WERI-Rb-1 (cell line): Measurements from ENCODE around the gene DPP10.
"Not testable (repeated sequence)": the region's sequence is repeated elsewhere in the genome, so short reads cannot be mapped to it uniquely, and the experiment has no call there.

ENCODE experiments used
- DNase-seq: peaks from one replicate; pipeline ENCODE4 v3.0.0-alpha.2; 2020
- H3K27ac ChIP-seq: fragments of 250-450 bp; sonication (Bioruptor Pico); 2 replicates; pipeline ENCODE4 v1.5.1; 2020; ENCODE audit warnings: mild to moderate bottlenecking, moderate library complexity
- H3K27me3 ChIP-seq: fragments of 250-450 bp; sonication (Bioruptor Pico); 2 replicates; pipeline ENCODE4 v1.5.1; 2021; ENCODE audit warnings: mild to moderate bottlenecking, low read depth, moderate library complexity; ENCODE audit not compliant: insufficient read depth, severe bottlenecking
- H3K36me3 ChIP-seq: fragments of 250-450 bp; sonication (Bioruptor Pico); 2 replicates; pipeline ENCODE4 v1.5.1; 2020; ENCODE audit warnings: mild to moderate bottlenecking, moderate library complexity
- H3K4me3 ChIP-seq: 2 replicates; pipeline ENCODE4 v1.5.1; 2011; ENCODE audit warnings: low read depth, mild to moderate bottlenecking, control low read depth, low read length
- H3K9me3 ChIP-seq: fragments of 250-450 bp; sonication (Bioruptor Pico); 2 replicates; pipeline ENCODE4 v1.5.1; 2021; ENCODE audit warnings: mild to moderate bottlenecking, moderate library complexity; ENCODE audit not compliant: severe bottlenecking
- CTCF ChIP-seq: IDR thresholded peaks from 2 replicates; pipeline ENCODE4 v1.5.1; 2011; ENCODE audit warnings: low read depth, mild to moderate bottlenecking, control low read depth, inconsistent platforms, low read length

DPP10 gene

DNA sequence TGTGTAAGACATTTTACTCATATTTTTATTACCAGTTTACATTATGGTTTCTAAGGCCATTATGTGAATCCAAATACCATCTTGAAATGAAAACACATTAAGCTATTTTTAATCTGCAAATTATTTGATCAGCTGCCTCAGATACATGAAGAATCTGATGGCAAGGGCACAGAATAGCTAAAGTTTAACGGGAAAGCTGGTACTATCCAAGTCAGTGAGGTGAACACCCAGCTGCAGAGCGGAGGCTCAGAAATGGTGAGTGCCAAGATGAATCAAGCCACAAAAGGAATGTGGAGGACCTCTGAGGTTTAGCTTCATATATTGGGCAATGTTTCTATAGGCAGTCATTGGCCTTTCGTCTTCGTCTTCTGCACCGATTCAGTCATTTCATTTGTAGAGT, 75.1 kb downstream of the DPP10 start:
- no peaks in the 10 kb centered on the region for H3K27me3 ChIP-seq
- H3K9me3 ChIP-seq: peaks cover 2% of the 10 kb centered on the region
- no peak for TF ChIP-seq CTCF
- no peak for DNase-seq
- no peak overlapping the region for H3K27ac ChIP-seq
- no peaks in the 10 kb centered on the region for H3K36me3 ChIP-seq
- H3K4me3 ChIP-seq: no peak overlapping the region

DNA sequence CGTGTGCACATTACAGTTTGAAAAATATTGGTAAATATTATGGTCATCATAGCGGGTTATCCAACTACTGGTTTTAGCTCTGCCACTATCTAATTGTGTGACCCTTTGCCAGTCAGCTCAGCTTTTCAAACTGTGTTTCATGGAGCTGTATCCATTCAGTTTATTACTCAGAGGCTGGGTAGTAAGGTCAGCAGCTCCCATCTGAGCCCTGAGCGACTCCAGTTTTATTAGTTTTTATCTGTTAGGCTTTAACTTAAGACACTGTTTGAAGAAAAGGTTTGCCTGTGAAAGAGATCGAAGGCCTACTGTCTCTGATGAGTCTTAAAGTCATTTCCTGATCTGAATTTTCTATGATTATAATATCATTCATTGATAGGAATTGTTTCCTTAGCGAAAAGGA, 76.3 kb downstream of the DPP10 start:
- Histone ChIP-seq H3K4me3 (no peak overlapping the region), H3K27ac (no peak overlapping the region), H3K27me3 (no peaks in the 10 kb centered on the region), H3K9me3 (peaks cover 3% of the 10 kb centered on the region), H3K36me3 (no peaks in the 10 kb centered on the region)
- TF ChIP-seq CTCF: no peak
- DNase-seq: no peak

- H3K9me3 ChIP-seq, H3K4me3 ChIP-seq, H3K36me3 ChIP-seq, DNase-seq, H3K27ac ChIP-seq, H3K27me3 ChIP-seq: not testable (repeated sequence)
These were observed 80.2 kb downstream of the DPP10 start for GRCh38 chr2:114522612-114523011.

- no peaks in the 10 kb centered on the region for H3K27me3 ChIP-seq
- H3K27ac ChIP-seq: no peak overlapping the region
- H3K9me3 ChIP-seq: peaks cover 3% of the 10 kb centered on the region
- no peak for TF ChIP-seq CTCF
- no peaks in the 10 kb centered on the region for H3K36me3 ChIP-seq
- no peak for DNase-seq
- H3K4me3 ChIP-seq: no peak overlapping the region
These were observed 83.5 kb downstream of the DPP10 start for GRCh38 chr2:114525955-114526354.

DNA sequence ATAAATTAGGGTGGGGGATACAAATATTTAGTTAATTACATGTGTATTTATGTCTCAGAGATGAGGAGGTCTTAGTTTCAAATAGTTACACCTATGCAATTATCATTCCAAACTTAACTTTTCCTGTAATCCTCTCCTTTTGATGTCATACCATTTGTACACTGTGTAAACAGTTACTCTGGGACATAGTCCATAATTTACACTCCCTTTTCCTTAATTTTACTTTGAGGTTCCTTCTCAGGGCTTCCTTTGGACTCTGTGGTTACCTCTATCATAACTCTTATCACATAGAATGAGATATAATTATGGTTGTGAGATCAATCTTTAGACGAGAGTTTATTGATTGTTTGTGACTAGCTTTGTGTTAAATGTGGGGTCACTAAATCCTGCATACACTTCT, 84.4 kb downstream of the DPP10 start:
- Histone ChIP-seq H3K9me3 (peaks cover 3% of the 10 kb centered on the region), H3K36me3 (no peaks in the 10 kb centered on the region), H3K4me3 (no peak overlapping the region), H3K27ac (no peak overlapping the region), H3K27me3 (no peaks in the 10 kb centered on the region)
- TF ChIP-seq CTCF: no peak
- no peak for DNase-seq

- H3K27ac ChIP-seq: no peak overlapping the region
- H3K4me3 ChIP-seq: no peak overlapping the region
- DNase-seq: no peak
- peaks cover 1% of the 10 kb centered on the region for H3K9me3 ChIP-seq
- H3K27me3 ChIP-seq: no peaks in the 10 kb centered on the region
- no peak for TF ChIP-seq CTCF
- H3K36me3 ChIP-seq: no peaks in the 10 kb centered on the region
These were observed 85.0 kb downstream of the DPP10 start for GRCh38 chr2:114527330-114527983.
